ENCODE data around the gene PIGL. TPM values are rescaled to one million over a fixed set of nuclear protein-coding genes. Genes with fewer than 3 reads are reported as not detected.

The PIGL gene
- total RNA-seq (2021): 59.2 and 71.8 TPM in 2 replicates
- percentile 78 among the genes with signal in this experiment for Bru-seq, nascent RNA
- BruChase-seq, experiment 1, labeled RNA remaining after a 2-hour chase: percentile 74 among the genes with signal in this experiment
- BruChase-seq, experiment 2, labeled RNA remaining after a 6-hour chase: percentile 66 among the genes with signal in this experiment
- long read RNA-seq, transcript PIGL-201 (7 exons, 1,137 nt): major isoform, 18 of 54 reads
- long read RNA-seq, transcript PIGL-205 (2 exons, 888 nt): minor isoform, 6 of 54 reads
- long read RNA-seq, partial matches to known transcripts: 2 of 54 reads
- long read RNA-seq, other reads (novel, unspliced or antisense): 28 of 54 reads

GRCh38 chr17:16217002-16217635 lies at the start of gene PIGL:
Gene PIGL (plus strand): TSS chr17:16217210. CDS start chr17:16217227, 17 bp downstream.
- H3K36me3 ChIP-seq (ENCODE audit: low read depth): no peaks in the 10 kb centered on the region
- H2AFZ ChIP-seq: peak within 1 kb of the TSS; percentile 77
- no peaks in the 10 kb centered on the region for H3K9me3 ChIP-seq (ENCODE audit: insufficient read depth, low read depth)
- BruUV-seq (replicated peaks): TSS peak; percentile 68
- ChIA-PET POLR2A (ENCODE audit: unreplicated experiment) (interaction anchor here (0.6 to 1.3 kb wide), 4 partner anchors 69 to 221 kb away, joined by 3 to 10 read pairs (median 7); no protein-coding TSS in a partner anchor), CTCF (interaction anchor here (0.7 kb wide), 1 partner anchor 69 kb away, joined by 3 read pairs; no protein-coding TSS in a partner anchor)
- TF ChIP-seq CTCF (conservative IDR thresholded peaks at IDR 0.05) (no peak), EZH2 (IDR thresholded peaks at IDR 0.05; ENCODE audit: low read depth) (no peak)
- peak within 1 kb of the TSS; percentile 83 for H3K4me2 ChIP-seq
- peaks cover 73% of the 10 kb centered on the region for H3K79me2 ChIP-seq (ENCODE audit: low read depth)
- intact Hi-C loops (cut with micrococcal nuclease; ENCODE audit: unreplicated experiment): loop anchor here (1.0 to 10.0 kb wide), 5 partner anchors 70 to 308 kb away; partner anchors contain the start of genes CENPV and UBB
- H3K27me3 ChIP-seq (ENCODE audit: insufficient read depth, low read depth): no peaks in the 10 kb centered on the region
- H3K4me3 ChIP-seq: peak within 1 kb of the TSS; percentile 92
- peaks cover 23% of the 10 kb centered on the region for H3K4me1 ChIP-seq (replicated peaks; ENCODE audit: insufficient read depth)
- H3K9me2 ChIP-seq (ENCODE audit: insufficient read depth): no peaks in the 10 kb centered on the region
- H3K27ac ChIP-seq: peak within 1 kb of the TSS; percentile 90
- no peaks in the 10 kb centered on the region; the same call in 1 of the 2 replicates for H3F3A ChIP-seq (ENCODE audit: insufficient read depth, low read depth)
- DNase-seq: peak; percentile 74 to 89
- peaks cover 10% of the 10 kb centered on the region for H4K20me1 ChIP-seq (ENCODE audit: insufficient read depth)

GRCh38 chr17:16171613-16172012 lies 45.4 kb upstream of the PIGL start:
- POLR2A ChIA-PET (ENCODE audit: unreplicated experiment): no interaction called here
- TF ChIP-seq EZH2 (IDR thresholded peaks at IDR 0.05; ENCODE audit: low read depth) (no peak), CTCF (conservative IDR thresholded peaks at IDR 0.05) (no peak)
- Histone ChIP-seq H3K9me2 (ENCODE audit: insufficient read depth) (no peaks in the 10 kb centered on the region), H3K9me3 (ENCODE audit: insufficient read depth, low read depth) (no peaks in the 10 kb centered on the region), H3K4me1 (replicated peaks; ENCODE audit: insufficient read depth) (no peaks in the 10 kb centered on the region), H2AFZ (no peak overlapping the region), H3K4me3 (no peak overlapping the region), H4K20me1 (ENCODE audit: insufficient read depth) (no peaks in the 10 kb centered on the region), H3K27me3 (ENCODE audit: insufficient read depth, low read depth) (no peaks in the 10 kb centered on the region), H3F3A (ENCODE audit: insufficient read depth, low read depth) (peaks cover 7% of the 10 kb centered on the region; the same call in 1 of the 2 replicates), H3K27ac (0 out of 2 replicates have a peak overlapping the region, but pooled peaks have one; percentile 16), H3K79me2 (ENCODE audit: low read depth) (peaks cover 13% of the 10 kb centered on the region; the same call in 1 of the 2 replicates), H3K4me2 (no peak overlapping the region; the same call in 1 of the 2 replicates), H3K36me3 (ENCODE audit: low read depth) (no peaks in the 10 kb centered on the region)
- peak; percentile 23 to 63 for DNase-seq
- BruUV-seq (replicated peaks): no TSS peak
- intact Hi-C loops (cut with micrococcal nuclease; ENCODE audit: unreplicated experiment): no loop called here
- CTCF ChIA-PET: no interaction called here

- intact Hi-C loops (cut with micrococcal nuclease; ENCODE audit: unreplicated experiment): no loop called here
- H3K9me2 ChIP-seq (ENCODE audit: insufficient read depth): no peaks in the 10 kb centered on the region
- POLR2A ChIA-PET (ENCODE audit: unreplicated experiment): no interaction called here
- no peaks in the 10 kb centered on the region for H3K9me3 ChIP-seq (ENCODE audit: insufficient read depth, low read depth)
- no peaks in the 10 kb centered on the region for H3K36me3 ChIP-seq (ENCODE audit: low read depth)
- H3K4me3 ChIP-seq: no peak overlapping the region
- BruUV-seq (replicated peaks): no TSS peak
- no peak overlapping the region for H3K4me2 ChIP-seq
- peaks cover 16% of the 10 kb centered on the region for H3K79me2 ChIP-seq (ENCODE audit: low read depth)
- no peaks in the 10 kb centered on the region for H3K27me3 ChIP-seq (ENCODE audit: insufficient read depth, low read depth)
- CTCF ChIA-PET: interaction anchor here (0.7 kb wide), 1 partner anchor 411 kb away, joined by 3 read pairs; no protein-coding TSS in a partner anchor
- TF ChIP-seq CTCF (conservative IDR thresholded peaks at IDR 0.05): no peak
- TF ChIP-seq EZH2 (IDR thresholded peaks at IDR 0.05; ENCODE audit: low read depth): no peak
- no peak for DNase-seq
- H4K20me1 ChIP-seq (ENCODE audit: insufficient read depth): no peaks in the 10 kb centered on the region
- H3K27ac ChIP-seq: no peak overlapping the region
- H2AFZ ChIP-seq: no peak overlapping the region
- H3F3A ChIP-seq (ENCODE audit: insufficient read depth, low read depth): no peaks in the 10 kb centered on the region
- peaks cover 5% of the 10 kb centered on the region; the same call in 1 of the 2 replicates for H3K4me1 ChIP-seq (replicated peaks; ENCODE audit: insufficient read depth)
Measured at GRCh38 chr17:16178836-16179235, 38.2 kb upstream of the PIGL start.

Measured in PC-9 (cell line).